Measurements from ENCODE around the gene ZBTB6. TPM values are rescaled to one million over a fixed set of nuclear protein-coding genes. Genes with fewer than 3 reads are reported as not detected.

Gene ZBTB6
- total and polyA plus RNA-seq, 9 of the 15 experiments (the other 6 are each of a cell fraction or from before 2014, with no cell fraction given), result 1.4 to 7.2 (median 5.3) TPM

DNA sequence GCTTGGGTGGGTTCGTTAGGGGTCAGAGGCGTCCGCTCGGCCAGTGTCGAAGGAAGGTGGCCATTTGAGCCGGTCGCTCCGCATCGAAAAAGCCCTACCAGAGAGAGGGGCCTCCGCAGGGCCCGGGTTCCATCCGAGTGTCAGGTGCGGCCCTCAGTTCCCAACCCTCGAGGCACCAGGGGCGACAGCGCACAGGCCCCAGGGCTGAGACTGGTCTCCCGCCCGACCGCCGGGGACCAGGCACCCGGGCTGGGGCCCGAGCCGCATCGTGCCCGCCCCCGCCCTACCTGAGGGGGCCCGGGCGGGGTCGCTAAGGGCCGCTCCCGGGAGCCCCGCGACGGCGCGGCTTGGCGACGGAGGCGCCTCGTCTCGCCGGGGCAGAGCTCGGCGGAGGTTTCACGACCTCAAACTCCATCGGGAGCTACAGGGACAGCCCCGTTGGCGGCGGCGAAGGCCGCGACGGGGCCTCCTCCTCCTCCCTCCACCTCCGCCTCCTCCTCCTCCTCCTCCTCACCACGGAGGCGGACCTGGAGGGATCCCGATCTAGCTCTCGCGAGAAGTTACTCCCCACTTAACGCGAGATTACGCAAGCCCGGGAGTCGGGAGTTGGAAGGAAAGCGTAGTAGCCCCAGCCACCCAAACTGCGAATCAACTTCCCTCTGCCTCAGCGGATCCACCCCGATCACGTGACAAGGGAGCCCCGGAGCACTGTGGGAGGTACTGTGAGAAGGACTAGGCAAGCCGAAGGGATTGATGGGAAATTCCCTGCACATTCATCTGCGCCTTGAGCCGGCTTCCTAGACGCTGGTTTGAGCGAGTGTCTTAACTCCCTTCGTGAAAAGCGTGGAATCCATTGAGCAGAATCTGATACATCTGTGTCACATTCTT lies 8.1 kb downstream of the ZBTB6 start, which contains the start of gene RC3H2 (continued):
- TF ChIP-seq MYBL2 (IDR thresholded peaks at IDR 0.05; ENCODE audit: low read depth), result no peak; the same call in 1 of the 2 replicates
- TF ChIP-seq MYBL2 (CRISPR knock-in tag; IDR thresholded peaks at IDR 0.05; ENCODE audit: borderline replicate concordance), result no peak
- peak; percentile 69; the same call in 1 of the 2 replicates for TF ChIP-seq ZNF766 (CRISPR knock-in tag; conservative IDR thresholded peaks at IDR 0.05)
- peak; percentile 96 for TF ChIP-seq RBFOX2 (IDR thresholded peaks at IDR 0.05; ENCODE audit: low read depth, low read length)
- peak; percentile 50; the same call in 1 of the 2 replicates for TF ChIP-seq CREB1 (IDR thresholded peaks at IDR 0.05)
- peak; percentile 58; the same call in 1 of the 2 replicates for TF ChIP-seq CREB1 (CRISPR knock-in tag; IDR thresholded peaks at IDR 0.05)
- TF ChIP-seq CCAR2 (IDR thresholded peaks at IDR 0.05; ENCODE audit: low read depth, low read length), result no peak
- TF ChIP-seq RBBP5 (IDR thresholded peaks at IDR 0.05; ENCODE audit: borderline replicate concordance, insufficient read depth, low read length, poor library complexity, severe bottlenecking), result peak; percentile 97
- TF ChIP-seq ZNF124 (CRISPR knock-in tag; IDR thresholded peaks at IDR 0.05), result no peak
- peak; percentile 82 for TF ChIP-seq HMGN3 (IDR thresholded peaks at IDR 0.05; ENCODE audit: borderline replicate concordance, extremely low read depth, insufficient read length, low read depth, low read length)
- TF ChIP-seq, protein P1, sequence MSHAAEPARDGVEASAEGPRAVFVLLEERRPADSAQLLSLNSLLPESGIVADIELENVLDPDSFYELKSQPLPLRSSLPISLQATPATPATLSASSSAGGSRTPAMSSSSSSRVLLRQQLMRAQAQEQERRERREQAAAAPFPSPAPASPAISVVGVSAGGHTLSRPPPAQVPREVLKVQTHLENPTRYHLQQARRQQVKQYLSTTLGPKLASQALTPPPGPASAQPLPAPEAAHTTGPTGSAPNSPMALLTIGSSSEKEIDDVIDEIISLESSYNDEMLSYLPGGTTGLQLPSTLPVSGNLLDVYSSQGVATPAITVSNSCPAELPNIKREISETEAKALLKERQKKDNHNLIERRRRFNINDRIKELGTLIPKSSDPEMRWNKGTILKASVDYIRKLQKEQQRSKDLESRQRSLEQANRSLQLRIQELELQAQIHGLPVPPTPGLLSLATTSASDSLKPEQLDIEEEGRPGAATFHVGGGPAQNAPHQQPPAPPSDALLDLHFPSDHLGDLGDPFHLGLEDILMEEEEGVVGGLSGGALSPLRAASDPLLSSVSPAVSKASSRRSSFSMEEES (CRISPR knock-in tag; IDR thresholded peaks at IDR 0.05), result peak; percentile 100
- TF ChIP-seq ZNF408 (CRISPR knock-in tag; IDR thresholded peaks at IDR 0.05; ENCODE audit: low read depth), result no peak
- TF ChIP-seq CREM (IDR thresholded peaks at IDR 0.05; ENCODE audit: low read depth), result peak; percentile 67; the same call in 1 of the 2 replicates
- no peak for TF ChIP-seq NFE2L1 (tag; IDR thresholded peaks at IDR 0.05; ENCODE audit: borderline replicate concordance, low read depth)
- peak; percentile 76 for TF ChIP-seq CXXC5 (CRISPR knock-in tag; IDR thresholded peaks at IDR 0.05)
- no peak for TF ChIP-seq U2AF1 (optimal IDR thresholded peaks at IDR 0.05; ENCODE audit: low read depth, low read length)
- no peak for TF ChIP-seq ZNF324 (CRISPR knock-in tag; IDR thresholded peaks at IDR 0.05)
- no peak for TF ChIP-seq ZNF23 (CRISPR knock-in tag; IDR thresholded peaks at IDR 0.05)
- TF ChIP-seq HLTF (IDR thresholded peaks at IDR 0.05), result no peak
- no peak for TF ChIP-seq ESRRB (CRISPR knock-in tag; IDR thresholded peaks at IDR 0.05; ENCODE audit: borderline replicate concordance)
- no peak for TF ChIP-seq ZBTB1 (CRISPR knock-in tag; IDR thresholded peaks at IDR 0.05; ENCODE audit: borderline replicate concordance, low read depth)
- TF ChIP-seq, protein P2, sequence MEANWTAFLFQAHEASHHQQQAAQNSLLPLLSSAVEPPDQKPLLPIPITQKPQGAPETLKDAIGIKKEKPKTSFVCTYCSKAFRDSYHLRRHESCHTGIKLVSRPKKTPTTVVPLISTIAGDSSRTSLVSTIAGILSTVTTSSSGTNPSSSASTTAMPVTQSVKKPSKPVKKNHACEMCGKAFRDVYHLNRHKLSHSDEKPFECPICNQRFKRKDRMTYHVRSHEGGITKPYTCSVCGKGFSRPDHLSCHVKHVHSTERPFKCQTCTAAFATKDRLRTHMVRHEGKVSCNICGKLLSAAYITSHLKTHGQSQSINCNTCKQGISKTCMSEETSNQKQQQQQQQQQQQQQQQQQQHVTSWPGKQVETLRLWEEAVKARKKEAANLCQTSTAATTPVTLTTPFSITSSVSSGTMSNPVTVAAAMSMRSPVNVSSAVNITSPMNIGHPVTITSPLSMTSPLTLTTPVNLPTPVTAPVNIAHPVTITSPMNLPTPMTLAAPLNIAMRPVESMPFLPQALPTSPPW (CRISPR knock-in tag; IDR thresholded peaks at IDR 0.05), result peak; percentile 93
- no peak for TF ChIP-seq EP300 (IDR thresholded peaks at IDR 0.05; ENCODE audit: low read length)
- TF ChIP-seq TAF15 (IDR thresholded peaks at IDR 0.05; ENCODE audit: low read depth, low read length), result no peak
- TF ChIP-seq, protein P3, sequence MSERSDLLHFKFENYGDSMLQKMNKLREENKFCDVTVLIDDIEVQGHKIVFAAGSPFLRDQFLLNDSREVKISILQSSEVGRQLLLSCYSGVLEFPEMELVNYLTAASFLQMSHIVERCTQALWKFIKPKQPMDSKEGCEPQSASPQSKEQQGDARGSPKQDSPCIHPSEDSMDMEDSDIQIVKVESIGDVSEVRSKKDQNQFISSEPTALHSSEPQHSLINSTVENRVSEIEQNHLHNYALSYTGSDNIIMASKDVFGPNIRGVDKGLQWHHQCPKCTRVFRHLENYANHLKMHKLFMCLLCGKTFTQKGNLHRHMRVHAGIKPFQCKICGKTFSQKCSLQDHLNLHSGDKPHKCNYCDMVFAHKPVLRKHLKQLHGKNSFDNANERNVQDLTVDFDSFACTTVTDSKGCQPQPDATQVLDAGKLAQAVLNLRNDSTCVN (CRISPR knock-in tag; IDR thresholded peaks at IDR 0.05), result no peak
